HG02943 (cell line): ENCODE results near the gene MITF.

Source experiments
- ATAC-seq: cut with Tn5 transposase; IDR thresholded peaks from one replicate; pipeline ENCODE4 v1.9.1; 2021; ENCODE audit warnings: mild to moderate bottlenecking, low read depth, moderate library complexity; ENCODE audit not compliant: unreplicated experiment

Gene MITF

DNA sequence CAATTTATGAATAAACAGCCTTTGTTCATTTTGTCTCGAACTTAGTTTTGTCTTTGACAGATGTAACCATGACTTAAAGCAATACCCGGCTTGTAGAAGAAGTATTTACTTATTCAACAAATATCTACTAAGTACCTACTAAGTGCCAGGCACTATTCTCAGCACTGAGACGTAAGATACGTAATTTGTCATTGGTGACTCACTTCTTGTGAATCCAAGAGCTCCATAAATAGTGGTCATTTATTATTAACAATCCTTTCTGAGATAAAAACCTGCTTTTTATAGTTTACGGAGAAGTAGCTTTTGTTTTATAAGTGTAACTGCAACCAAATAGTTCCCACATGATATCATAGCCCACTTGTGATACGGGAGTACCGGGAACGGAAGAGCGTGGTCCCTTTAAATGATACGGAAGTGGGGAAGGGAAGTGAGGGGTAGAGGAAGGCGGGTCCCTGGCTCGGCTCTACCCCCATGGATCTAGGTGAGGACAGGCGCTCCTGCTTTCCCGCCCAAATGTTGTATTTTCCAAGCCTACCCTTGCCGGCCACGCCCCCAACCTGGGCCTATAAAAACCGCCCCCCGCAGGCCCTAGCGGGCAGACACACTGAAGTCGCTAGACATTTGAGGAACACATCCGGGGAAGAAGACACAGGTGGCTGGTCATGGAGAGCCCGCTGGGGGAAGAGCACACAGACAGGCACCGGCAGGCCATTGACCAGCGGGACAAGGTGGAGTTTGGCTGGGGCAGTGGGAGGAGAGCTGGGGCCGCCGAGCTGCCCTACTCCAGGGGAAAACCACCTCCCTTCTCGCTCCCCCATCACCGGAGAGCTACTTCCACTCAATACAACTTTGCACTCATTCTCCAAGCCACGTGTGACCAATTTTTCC is 260.1 kb downstream of the MITF start, which contains the start of gene SAMMSON:
Gene SAMMSON, plus strand, starts transcription at position 594 of the 888 bp plus-strand sequence.
- ATAC-seq, result no peak

GRCh38 chr3:70000028-70000410 is 260.8 kb downstream of the MITF start:
- ATAC-seq, result no peak

DNA sequence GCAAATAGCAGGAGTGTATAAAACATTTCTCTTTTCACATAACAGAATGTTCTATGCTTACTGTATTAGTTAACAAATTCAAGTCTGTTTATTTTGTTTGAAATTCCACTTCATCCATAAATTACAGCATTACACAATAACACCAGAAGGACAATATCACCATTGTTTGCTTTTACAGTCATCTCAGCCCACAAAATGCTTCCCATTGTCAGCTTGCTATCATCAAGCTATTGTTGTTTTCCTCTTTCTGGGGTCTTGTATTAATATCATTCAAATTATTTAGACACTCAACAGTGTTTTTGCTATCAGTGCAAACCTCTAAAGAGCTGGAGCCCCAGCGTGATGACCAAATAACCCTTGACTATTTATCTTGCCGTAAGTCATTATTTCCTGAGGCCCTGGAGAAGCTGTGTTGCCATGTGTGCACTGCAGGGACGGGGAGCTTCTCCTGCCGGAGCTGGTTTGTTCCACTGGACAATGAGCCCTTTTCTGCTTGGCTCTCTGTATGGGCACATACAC is 261.4 kb downstream of the MITF start:
- ATAC-seq, result no peak

GRCh38 chr3:70003119-70003518 is 263.9 kb downstream of the MITF start:
- ATAC-seq, result no peak

DNA sequence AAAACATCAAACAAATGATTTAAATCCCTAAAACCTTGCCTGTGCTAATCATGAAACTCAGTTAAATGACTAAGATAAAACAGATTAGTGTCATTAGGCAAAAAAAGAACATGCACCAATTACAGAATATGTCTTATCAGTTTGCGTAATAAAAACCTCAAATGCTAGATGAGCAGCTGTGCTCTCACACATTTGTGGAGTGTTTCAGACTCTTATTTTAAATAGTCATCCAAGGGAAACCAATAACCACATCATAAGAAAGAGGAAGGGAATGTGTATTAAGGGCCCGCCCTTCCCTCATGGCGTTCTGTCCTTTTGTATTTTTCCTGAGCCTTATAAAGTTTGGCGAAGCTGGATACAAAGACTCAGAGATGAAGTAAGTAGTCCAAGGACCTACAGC is 266.8 kb downstream of the MITF start:
- no peak for ATAC-seq

DNA sequence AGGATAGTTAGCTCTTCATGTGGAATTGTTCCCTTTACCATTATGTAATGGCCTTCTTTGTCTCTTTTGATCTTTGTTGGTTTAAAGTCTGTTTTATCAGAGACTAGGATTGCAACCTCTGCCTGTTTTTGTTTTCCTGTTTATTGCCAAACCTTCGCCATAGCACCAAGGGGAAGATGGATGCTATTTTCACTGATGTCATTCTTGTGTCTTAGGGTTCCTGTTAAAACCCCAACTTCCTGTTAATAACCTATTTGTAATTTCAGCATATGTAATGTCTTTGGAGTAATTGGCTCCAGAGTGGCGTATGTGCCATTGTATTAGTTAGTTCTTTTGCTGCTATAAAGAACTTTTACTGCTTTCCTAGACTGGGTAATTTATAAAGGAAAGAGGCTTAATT is 271.1 kb downstream of the MITF start:
- no peak for ATAC-seq

DNA sequence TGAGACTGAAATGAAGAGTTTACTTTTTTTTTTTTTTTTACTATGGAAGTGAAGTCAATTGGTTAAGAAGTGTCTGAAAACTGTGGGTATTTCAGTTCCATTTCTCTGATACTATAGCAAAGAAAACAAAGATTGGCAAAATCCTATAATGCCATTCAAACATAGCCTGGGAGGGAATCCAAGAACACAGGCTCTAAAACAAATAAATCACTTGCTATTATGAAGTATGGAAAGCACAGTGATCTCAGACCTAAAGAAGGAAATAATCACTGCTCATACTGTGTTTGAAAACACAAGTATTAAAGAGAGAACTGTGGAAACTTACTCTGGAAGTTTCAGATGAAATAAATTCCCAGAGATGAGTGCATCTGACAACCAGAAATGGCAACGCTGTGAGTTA is 272.3 kb downstream of the MITF start:
- no peak for ATAC-seq
